NCI-H510A treated with DMSO at 0.1 percent for 48 hours (cell line): ENCODE results near the gene KRT80.

ENCODE experiments used
- DNase-seq: peaks from one replicate; lab custom pipeline; 2025; lab: John Stamatoyannopoulos, UW

The KRT80 gene

DNA sequence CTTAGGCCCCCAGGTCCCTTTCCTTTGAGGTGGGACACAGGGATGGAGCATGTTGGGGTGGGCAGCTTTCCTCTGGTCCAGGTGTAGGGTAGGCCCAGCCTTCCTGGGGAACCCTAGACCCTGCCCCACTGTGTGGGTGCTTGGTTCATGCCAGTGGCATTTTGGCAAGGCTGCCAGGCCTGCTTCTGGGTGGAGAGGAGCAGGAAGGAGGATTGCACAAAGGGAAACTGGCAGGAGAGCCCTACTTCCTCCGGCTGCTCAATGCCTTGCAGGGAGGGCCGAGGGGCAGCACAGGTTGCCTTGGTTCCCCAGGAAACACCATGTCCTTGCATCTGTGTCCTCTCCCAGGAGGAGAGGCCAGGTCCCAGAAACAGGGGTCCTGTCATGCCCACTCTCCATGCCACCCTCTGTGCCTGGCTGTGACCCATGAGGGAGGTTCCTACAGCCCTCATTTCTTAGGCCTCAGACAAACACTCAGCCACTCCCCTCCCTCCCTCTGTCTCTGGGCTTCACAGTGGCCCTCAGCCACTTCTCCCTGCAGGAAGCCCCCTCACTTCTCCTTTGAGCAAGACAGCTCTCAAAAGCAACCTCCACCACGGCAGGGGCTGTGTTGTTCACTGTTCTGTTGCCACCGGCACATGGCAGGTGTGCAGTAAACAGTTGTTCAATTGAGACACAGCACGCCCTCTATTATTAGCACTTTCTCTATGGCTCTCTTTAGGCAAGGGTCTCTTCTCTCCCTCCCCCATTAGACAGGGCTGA lies 6.8 kb upstream of the KRT80 start:
- no peak for DNase-seq

DNA sequence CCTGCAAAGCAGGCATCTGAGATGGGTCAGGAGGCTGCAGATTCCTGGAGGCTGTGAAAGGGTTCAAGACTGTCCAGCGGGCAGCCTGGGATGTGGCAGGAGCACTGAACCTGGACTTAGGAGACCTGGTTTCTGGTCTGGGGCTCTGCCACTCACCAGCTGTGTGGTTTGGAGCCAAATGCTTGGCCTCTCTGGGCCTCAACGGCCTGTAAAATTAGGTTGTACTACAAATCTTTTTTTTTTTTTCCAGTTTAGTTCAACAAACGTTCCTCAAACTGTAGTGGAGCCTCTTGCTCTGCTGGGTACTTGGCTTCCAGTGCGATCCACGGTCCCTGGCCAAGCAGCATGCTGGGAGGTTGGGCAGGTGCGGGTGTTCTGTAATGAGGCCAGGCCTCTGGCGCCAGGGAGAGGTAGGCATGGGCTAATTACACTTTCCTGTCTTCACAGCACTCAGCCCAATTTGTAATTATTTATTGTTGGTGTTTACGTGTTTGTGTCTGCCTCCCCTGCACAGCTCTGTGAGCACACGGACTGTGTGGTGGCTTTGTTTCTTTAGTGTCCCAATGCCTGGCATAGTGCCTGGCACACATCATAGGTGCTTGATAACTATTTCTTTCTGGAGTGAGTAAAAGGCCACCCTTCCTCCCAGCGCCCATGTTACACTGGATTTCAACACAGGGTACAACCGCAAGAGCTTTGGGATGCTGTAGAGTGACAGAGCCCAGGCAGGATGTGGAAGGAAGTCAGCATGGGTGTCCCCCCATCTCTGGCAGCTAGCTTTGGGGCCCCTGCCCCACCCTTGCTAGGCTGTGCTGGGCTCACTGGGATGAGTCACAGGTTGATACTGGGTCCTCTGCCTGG lies 5.8 kb upstream of the KRT80 start:
- DNase-seq = no peak

DNA sequence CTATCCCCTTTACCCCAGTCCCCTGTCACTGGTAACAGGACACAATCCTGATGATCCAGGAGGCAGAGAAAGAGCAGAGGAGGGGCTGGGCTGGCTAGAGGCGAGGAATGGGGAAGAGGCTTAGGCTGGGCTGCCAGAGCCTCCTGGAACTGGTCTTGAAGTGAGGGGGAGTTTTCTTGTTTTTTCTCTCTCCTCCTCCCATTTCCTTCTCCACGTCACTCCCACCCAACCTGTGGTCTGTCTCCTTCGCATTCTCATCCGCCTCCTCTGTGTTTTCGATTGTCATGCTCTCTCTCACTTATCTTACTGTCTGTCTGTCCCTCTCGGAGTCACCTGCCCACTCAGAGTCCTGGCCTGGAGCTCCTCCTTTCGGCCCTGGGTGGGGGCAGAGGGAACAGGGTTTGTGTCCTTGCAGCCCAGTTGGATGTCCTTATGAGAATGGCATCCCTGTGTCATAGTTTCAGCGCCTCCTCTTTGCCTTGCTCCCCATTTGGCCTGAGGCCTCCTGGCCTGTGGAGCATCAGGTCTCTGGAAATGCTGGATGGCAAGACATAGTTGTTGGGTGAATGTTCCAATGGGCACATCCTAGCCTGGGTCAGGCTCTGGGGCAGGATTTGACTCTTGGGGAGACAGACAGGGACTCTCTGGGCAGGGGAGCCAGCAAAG lies 3.4 kb upstream of the KRT80 start:
- no peak for DNase-seq

- DNase-seq = no peak
These were observed 2.2 kb upstream of the KRT80 start for GRCh38 chr12:52193991-52194390.

- DNase-seq = no peak
These were observed 1.7 kb upstream of the KRT80 start for GRCh38 chr12:52193532-52193931.

- no peak for DNase-seq
These were observed 719 bp downstream of the KRT80 start for GRCh38 chr12:52190860-52191729.

- no peak for DNase-seq
These were observed 2.2 kb downstream of the KRT80 start for GRCh38 chr12:52189376-52190174.

GRCh38 chr12:52188658-52189057 lies 3.2 kb downstream of the KRT80 start:
- no peak for DNase-seq

DNA sequence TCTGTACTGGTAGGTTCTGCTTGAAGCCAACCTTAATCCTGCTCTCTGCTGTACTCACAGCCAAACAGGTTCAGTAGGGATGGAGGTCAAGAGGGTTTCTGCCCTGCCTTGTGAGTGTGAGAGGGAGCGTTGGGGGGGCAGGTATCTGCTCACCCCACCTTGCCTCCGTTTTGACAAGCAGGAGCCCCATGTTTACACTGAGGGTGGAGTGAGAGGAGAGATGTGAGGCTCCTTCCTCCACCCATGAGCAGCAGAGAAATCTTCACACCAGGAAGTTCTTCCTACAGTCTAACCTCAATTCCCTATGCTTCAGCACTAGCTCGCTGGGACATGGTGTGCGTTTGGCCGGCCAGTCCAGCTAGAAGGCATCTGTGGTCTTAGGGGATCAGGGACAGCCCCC lies 4.2 kb downstream of the KRT80 start:
- no peak for DNase-seq

DNA sequence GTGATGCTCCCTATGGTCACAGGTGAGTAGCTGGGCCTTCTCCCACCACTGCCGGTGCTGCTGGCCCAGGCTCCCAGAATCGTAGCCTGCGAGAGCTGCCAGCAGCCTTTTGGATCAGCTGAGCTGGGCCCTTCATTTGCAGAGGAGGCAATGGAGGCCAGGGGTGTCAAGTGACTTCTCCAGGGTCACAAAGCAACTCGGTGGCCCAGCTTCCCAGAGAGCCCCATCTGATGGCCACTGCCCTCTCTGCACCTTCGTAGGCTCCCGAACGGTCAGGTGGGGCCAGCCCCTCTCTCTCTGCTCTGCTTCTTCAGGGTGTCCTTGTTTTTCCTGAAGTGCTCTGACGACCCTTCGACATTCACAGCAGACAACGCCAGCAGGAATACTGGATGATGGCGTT lies 4.6 kb downstream of the KRT80 start:
- no peak for DNase-seq

GRCh38 chr12:52186118-52186840 lies 5.5 kb downstream of the KRT80 start:
- DNase-seq = no peak

- peak; percentile 54 for DNase-seq
These were observed 6.3 kb downstream of the KRT80 start for GRCh38 chr12:52185400-52185967.

- DNase-seq = no peak
These were observed 7.0 kb downstream of the KRT80 start for GRCh38 chr12:52184813-52185212.

- DNase-seq = no peak
These were observed 7.8 kb downstream of the KRT80 start for GRCh38 chr12:52183971-52184370.

GRCh38 chr12:52183544-52183910 lies 8.3 kb downstream of the KRT80 start:
- DNase-seq = peak; percentile 43

DNA sequence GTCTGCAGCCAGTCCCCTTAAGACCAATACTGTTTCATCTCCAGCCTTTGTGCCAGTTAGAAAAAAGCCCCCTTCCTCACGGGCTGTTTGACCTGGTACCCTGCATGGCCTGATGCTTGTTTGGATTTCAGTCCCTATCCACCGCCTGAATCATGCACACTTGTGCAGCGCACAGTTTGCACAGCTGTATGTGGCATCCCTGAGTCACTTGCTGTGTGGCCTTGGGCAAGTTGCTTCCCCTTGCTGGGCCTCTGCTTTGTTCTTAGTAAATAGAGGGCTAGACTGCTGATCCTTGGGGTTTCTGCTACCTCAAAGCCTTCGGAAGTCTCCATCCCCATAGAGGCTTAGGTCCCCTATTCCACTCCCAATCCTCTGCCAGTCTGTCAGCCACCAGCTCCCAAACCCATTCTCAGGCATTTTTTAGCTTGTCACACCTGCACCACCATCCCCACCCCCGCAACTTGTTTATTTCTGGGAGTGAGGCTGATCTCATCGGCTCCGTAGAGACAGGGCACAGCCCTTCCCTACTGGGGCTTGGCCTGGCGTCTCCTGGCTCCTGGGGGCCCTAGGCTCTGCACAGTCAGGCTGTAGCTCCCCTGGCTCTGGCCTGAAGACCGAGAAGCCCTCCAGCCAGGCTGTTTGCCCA lies 8.8 kb downstream of the KRT80 start:
- DNase-seq = peak; percentile 43

- DNase-seq = peak; percentile 44
These were observed 9.4 kb downstream of the KRT80 start for GRCh38 chr12:52182384-52182783.

- peak; percentile 51 for DNase-seq
These were observed 10.1 kb downstream of the KRT80 start for GRCh38 chr12:52181746-52182145.

DNA sequence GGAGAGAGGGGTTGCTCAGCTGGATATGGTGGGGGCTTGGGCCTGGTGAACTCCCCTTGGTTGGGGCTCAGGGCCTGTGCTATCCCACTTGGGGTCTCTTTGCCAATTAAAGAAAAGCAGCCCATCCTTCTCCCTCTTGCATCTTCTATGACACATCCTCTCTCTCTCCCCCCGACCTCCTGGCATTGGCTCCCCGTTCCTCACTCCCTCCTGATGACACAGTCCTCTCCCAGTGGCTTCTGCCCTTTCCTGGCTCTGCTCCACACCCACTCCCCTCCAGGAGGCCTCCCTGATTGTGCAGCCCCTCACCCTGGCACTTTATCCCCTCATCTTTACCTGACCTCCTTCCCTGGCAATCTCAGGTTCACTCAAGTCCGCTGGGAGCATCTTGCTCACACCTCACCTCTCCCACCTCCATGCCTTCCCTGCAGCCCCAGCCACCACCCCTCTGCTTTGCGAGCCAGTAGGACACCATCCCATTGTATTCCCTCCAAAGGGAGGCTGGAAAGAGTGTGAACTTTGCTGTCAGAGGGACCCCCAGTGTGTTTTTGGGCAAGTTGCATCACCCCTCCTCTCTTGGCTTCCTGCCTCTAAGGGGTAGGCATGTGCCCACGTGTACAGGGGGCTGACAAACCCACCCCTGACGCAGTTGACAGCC lies 10.7 kb downstream of the KRT80 start:
- no peak for DNase-seq
